HG03025 (cell line): ENCODE measurements around the gene MPPED2.
A peak's percentile ranks its signal among the peaks of the same experiment; 100 is the strongest.

Source experiments
- ATAC-seq: cut with Tn5 transposase; IDR thresholded peaks from one replicate; pipeline ENCODE4 v1.9.1; 2021; ENCODE audit warnings: mild to moderate bottlenecking, moderate library complexity; ENCODE audit not compliant: unreplicated experiment, low FRiP score

The MPPED2 gene

GRCh38 chr11:30457087-30457486 is 129.1 kb downstream of the MPPED2 start:
- ATAC-seq: no peak

GRCh38 chr11:30455025-30455424 is 131.1 kb downstream of the MPPED2 start:
- no peak for ATAC-seq

GRCh38 chr11:30454541-30454940 is 131.6 kb downstream of the MPPED2 start:
- no peak for ATAC-seq

GRCh38 chr11:30454111-30454510 is 132.0 kb downstream of the MPPED2 start:
- no peak for ATAC-seq

- ATAC-seq: no peak
Observed at GRCh38 chr11:30453705-30454104, 132.4 kb downstream of the MPPED2 start.

- no peak for ATAC-seq
Observed at GRCh38 chr11:30452842-30453241, 133.3 kb downstream of the MPPED2 start.

- ATAC-seq: no peak
Observed at GRCh38 chr11:30452114-30452513, 134.0 kb downstream of the MPPED2 start.

- ATAC-seq: no peak
Observed at GRCh38 chr11:30451626-30452025, 134.5 kb downstream of the MPPED2 start.

GRCh38 chr11:30451167-30451566 is 135.0 kb downstream of the MPPED2 start:
- no peak for ATAC-seq

GRCh38 chr11:30447058-30447640 is 139.0 kb downstream of the MPPED2 start:
- no peak for ATAC-seq

- ATAC-seq: no peak
Observed at GRCh38 chr11:30446520-30446919, 139.6 kb downstream of the MPPED2 start.

GRCh38 chr11:30445056-30445455 is 141.1 kb downstream of the MPPED2 start:
- no peak for ATAC-seq

GRCh38 chr11:30440510-30440909 is 145.6 kb downstream of the MPPED2 start:
- ATAC-seq: no peak

GRCh38 chr11:30436801-30437200 is 149.4 kb downstream of the MPPED2 start:
- ATAC-seq: no peak

- ATAC-seq: no peak
Observed at GRCh38 chr11:30435488-30435887, 150.7 kb downstream of the MPPED2 start.

- no peak for ATAC-seq
Observed at GRCh38 chr11:30434901-30435300, 151.3 kb downstream of the MPPED2 start.

GRCh38 chr11:30433831-30434230 is 152.3 kb downstream of the MPPED2 start:
- ATAC-seq: no peak

GRCh38 chr11:30432716-30433115 is 153.4 kb downstream of the MPPED2 start:
- no peak for ATAC-seq

GRCh38 chr11:30432178-30432577 is 154.0 kb downstream of the MPPED2 start:
- ATAC-seq: peak; percentile 64

- ATAC-seq: no peak
Observed at GRCh38 chr11:30431127-30431814, 154.9 kb downstream of the MPPED2 start.

GRCh38 chr11:30429550-30429949 is 156.6 kb downstream of the MPPED2 start:
- no peak for ATAC-seq

GRCh38 chr11:30426781-30427180 is 159.4 kb downstream of the MPPED2 start:
- ATAC-seq: no peak
